OCI-M2 (cell line): ENCODE results near the gene VPREB3.
"Not testable (repeated sequence)": the region's sequence is repeated elsewhere in the genome, so short reads cannot be mapped to it uniquely, and the experiment has no call there.

Source experiments
- DNase-seq: peaks from one replicate; lab custom pipeline; 2025; ENCODE audit not compliant: unreplicated experiment; lab: John Stamatoyannopoulos, UW

Gene VPREB3

GRCh38 chr22:23744485-23744884 is 9.7 kb downstream of the VPREB3 start:
- DNase-seq: no peak

- DNase-seq: no peak
Observed at GRCh38 chr22:23744001-23744400, 10.2 kb downstream of the VPREB3 start.

GRCh38 chr22:23743303-23743705 is 10.9 kb downstream of the VPREB3 start:
- no peak for DNase-seq

GRCh38 chr22:23742505-23743264 is 11.5 kb downstream of the VPREB3 start:
- DNase-seq: no peak

- DNase-seq: no peak
Observed at GRCh38 chr22:23737696-23738095, 16.5 kb downstream of the VPREB3 start.

GRCh38 chr22:23728108-23728507 is 26.1 kb downstream of the VPREB3 start:
- not testable (repeated sequence) for DNase-seq

- DNase-seq: no peak
Observed at GRCh38 chr22:23722724-23723123, 31.5 kb downstream of the VPREB3 start.

- no peak for DNase-seq
Observed at GRCh38 chr22:23722160-23722559, 32.1 kb downstream of the VPREB3 start.

- DNase-seq: no peak
Observed at GRCh38 chr22:23720855-23721254, 33.4 kb downstream of the VPREB3 start.

GRCh38 chr22:23718371-23719165 is 35.7 kb downstream of the VPREB3 start:
- no peak for DNase-seq

- peak; percentile 64 for DNase-seq
Observed at GRCh38 chr22:23716811-23717801, 37.1 kb downstream of the VPREB3 start.

- DNase-seq: no peak
Observed at GRCh38 chr22:23715806-23716375, 38.3 kb downstream of the VPREB3 start.

GRCh38 chr22:23714596-23715578 is 39.3 kb downstream of the VPREB3 start:
- DNase-seq: no peak

- no peak for DNase-seq
Observed at GRCh38 chr22:23713696-23714595, 40.3 kb downstream of the VPREB3 start.

GRCh38 chr22:23712256-23712655 is 42.0 kb downstream of the VPREB3 start:
- no peak for DNase-seq

- DNase-seq: no peak
Observed at GRCh38 chr22:23709107-23709506, 45.1 kb downstream of the VPREB3 start.

GRCh38 chr22:23708270-23708669 is 46.0 kb downstream of the VPREB3 start:
- DNase-seq: no peak

GRCh38 chr22:23705358-23705757 is 48.9 kb downstream of the VPREB3 start:
- no peak for DNase-seq

- DNase-seq: no peak
Observed at GRCh38 chr22:23704829-23705228, 49.4 kb downstream of the VPREB3 start.
